ENCODE measurements around the gene FBXO42.

DNA sequence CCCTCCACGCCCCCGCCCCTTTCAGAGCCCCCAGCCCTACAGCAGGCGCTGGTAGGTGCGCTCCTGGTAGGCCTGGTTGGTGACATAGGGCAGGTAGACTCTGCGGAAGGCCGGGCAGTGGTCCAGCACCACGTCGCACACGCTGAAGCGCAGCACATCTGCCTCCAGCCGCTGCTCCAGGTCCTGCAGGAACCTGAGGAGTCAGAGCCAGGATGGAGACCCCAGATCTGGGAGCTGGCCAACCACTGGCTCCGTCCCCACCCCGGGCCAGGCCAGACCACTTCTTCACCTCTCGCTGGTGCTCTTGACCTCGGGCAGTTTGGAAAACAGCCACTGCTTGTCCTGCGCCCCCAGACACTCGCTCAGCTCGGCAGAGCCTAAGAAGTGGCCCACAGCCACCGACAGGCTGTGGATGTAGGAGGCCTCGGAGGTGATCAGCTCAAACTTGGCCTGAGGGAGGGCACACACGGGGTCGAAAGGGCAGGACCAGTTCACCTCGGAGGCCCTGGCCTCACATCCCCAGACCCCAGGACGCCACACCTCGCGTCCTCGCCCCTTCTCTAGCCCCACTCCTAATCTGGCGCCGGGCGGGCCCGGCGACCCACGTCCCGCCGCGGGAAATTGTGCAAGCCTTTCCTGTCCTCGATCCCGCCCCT, 146.3 kb downstream of the FBXO42 start:
- TF ChIP-seq POLR2A (IDR thresholded peaks at IDR 0.05) = no peak
- TF ChIP-seq, protein P1, sequence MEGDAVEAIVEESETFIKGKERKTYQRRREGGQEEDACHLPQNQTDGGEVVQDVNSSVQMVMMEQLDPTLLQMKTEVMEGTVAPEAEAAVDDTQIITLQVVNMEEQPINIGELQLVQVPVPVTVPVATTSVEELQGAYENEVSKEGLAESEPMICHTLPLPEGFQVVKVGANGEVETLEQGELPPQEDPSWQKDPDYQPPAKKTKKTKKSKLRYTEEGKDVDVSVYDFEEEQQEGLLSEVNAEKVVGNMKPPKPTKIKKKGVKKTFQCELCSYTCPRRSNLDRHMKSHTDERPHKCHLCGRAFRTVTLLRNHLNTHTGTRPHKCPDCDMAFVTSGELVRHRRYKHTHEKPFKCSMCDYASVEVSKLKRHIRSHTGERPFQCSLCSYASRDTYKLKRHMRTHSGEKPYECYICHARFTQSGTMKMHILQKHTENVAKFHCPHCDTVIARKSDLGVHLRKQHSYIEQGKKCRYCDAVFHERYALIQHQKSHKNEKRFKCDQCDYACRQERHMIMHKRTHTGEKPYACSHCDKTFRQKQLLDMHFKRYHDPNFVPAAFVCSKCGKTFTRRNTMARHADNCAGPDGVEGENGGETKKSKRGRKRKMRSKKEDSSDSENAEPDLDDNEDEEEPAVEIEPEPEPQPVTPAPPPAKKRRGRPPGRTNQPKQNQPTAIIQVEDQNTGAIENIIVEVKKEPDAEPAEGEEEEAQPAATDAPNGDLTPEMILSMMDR (IDR thresholded peaks at IDR 0.05) = no peak
